ENCODE measurements around the gene NAV1.
"Not testable (repeated sequence)": the region's sequence is repeated elsewhere in the genome, so short reads cannot be mapped to it uniquely, and the experiment has no call there.

The NAV1 gene

GRCh38 chr1:201566529-201566823 lies 27.5 kb downstream of the NAV1 start:
- no peak for FAIRE-seq

GRCh38 chr1:201566933-201567801 lies 28.2 kb downstream of the NAV1 start:
- no peak for FAIRE-seq

GRCh38 chr1:201568265-201568664 lies 29.3 kb downstream of the NAV1 start:
- no peak for FAIRE-seq

- FAIRE-seq: no peak
These were observed 29.9 kb downstream of the NAV1 start for GRCh38 chr1:201568859-201569294.

- no peak for FAIRE-seq
These were observed 31.4 kb downstream of the NAV1 start for GRCh38 chr1:201570181-201570885.

GRCh38 chr1:201570886-201571624 lies 32.1 kb downstream of the NAV1 start:
- FAIRE-seq: no peak

- no peak for FAIRE-seq
These were observed 34.1 kb downstream of the NAV1 start for GRCh38 chr1:201573030-201573429.

GRCh38 chr1:201573923-201574322 lies 35.0 kb downstream of the NAV1 start:
- no peak for FAIRE-seq

GRCh38 chr1:201575912-201576311 lies 37.0 kb downstream of the NAV1 start:
- FAIRE-seq: no peak

- no peak for FAIRE-seq
These were observed 38.0 kb downstream of the NAV1 start for GRCh38 chr1:201576914-201577313.

GRCh38 chr1:201578008-201578888 lies 39.3 kb downstream of the NAV1 start:
- no peak for FAIRE-seq

GRCh38 chr1:201581371-201581770 lies 42.4 kb downstream of the NAV1 start:
- not testable (repeated sequence) for FAIRE-seq

- FAIRE-seq: no peak
These were observed 43.9 kb downstream of the NAV1 start for GRCh38 chr1:201582705-201583442.

GRCh38 chr1:201583663-201584062 lies 44.7 kb downstream of the NAV1 start:
- FAIRE-seq: no peak

- no peak for FAIRE-seq
These were observed 45.7 kb downstream of the NAV1 start for GRCh38 chr1:201584471-201585092.

GRCh38 chr1:201585093-201585483 lies 46.2 kb downstream of the NAV1 start:
- no peak for FAIRE-seq

GRCh38 chr1:201585901-201586300 lies 47.0 kb downstream of the NAV1 start:
- no peak for FAIRE-seq

- FAIRE-seq: no peak
These were observed 47.9 kb downstream of the NAV1 start for GRCh38 chr1:201586806-201587205.

GRCh38 chr1:201587729-201588128 lies 48.8 kb downstream of the NAV1 start:
- no peak for FAIRE-seq

Data from islet of Langerhans (tissue), 1 donor.